ENCODE measurements around the gene SRRM3.

DNA sequence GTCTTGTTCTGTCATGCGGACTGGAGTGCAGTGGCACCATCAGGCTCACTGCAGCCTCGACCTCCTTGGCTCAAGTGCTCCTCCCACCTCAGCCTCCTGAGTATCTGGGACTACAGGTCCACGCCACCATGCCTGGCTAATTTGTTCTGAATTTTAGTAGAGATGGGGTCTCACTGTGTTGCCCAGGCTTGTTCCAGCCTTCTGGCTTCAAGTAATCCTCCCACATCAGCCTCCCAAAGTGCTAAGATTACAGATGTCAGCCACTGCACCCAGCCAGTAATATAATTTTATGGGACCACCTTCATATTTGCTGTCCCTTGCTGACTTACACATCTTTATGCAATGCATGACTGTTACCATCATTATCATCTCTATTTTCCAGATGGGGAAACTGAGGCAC, 99.3 kb downstream of the SRRM3 start:
- TF ChIP-seq ZNF274 (IDR thresholded peaks at IDR 0.05; ENCODE audit: low read depth, low read length), result no peak
- no peak for TF ChIP-seq SUZ12 (IDR thresholded peaks at IDR 0.05; ENCODE audit: extremely low read depth, insufficient read depth, insufficient read length)
- no peak for TF ChIP-seq YY1 (IDR thresholded peaks at IDR 0.05; ENCODE audit: insufficient read depth, insufficient read length)
